GM12878 (cell line): ENCODE measurements around the gene CYSLTR1. TPM values are rescaled to one million over a fixed set of nuclear protein-coding genes. Genes with fewer than 3 reads are reported as not detected.

Source experiments
- ATAC-seq: fragments of 200-7000 bp; cut with Tn5 transposase; 3 replicates; pipeline ENCODE4 v1.9.1; 2020; ENCODE audit warnings: mild to moderate bottlenecking, moderate library complexity
- BruUV-seq: library from RNA; stranded (reverse); fragments of 400-500 nt; replicated peaks from 2 replicates; lab custom pipeline; 2021; lab: Mats Ljungman, UMichigan
- CTCF ChIA-PET: fragments of 300-600 bp; sonication (Branson Sonifier 250); formaldehyde crosslinking; extraction: SDS; loops from one replicate; lab custom pipeline; 2021; ENCODE audit warnings: inconsistent platforms; lab: Yijun Ruan, JAX
- POLR2A ChIA-PET: fragments of 350-600 bp; formaldehyde crosslinking; extraction: SDS; loops from one replicate; lab custom pipeline; 2021; ENCODE audit warnings: inconsistent platforms; lab: Charles Lee
- RAD21 ChIA-PET: fragments of 300-600 bp; sonication (Branson Sonifier 250); formaldehyde crosslinking; loops from one replicate; lab custom pipeline; 2023; ENCODE audit warnings: antibody characterized with exemption; ENCODE audit not compliant: unreplicated experiment; lab: Charles Lee
- SMC1A ChIA-PET: fragments of 300-600 bp; sonication (Branson Sonifier 250); formaldehyde crosslinking; loops from one replicate; lab custom pipeline; 2023; ENCODE audit not compliant: unreplicated experiment, uncharacterized antibody; lab: Charles Lee
- DNase-seq: peaks from one replicate; pipeline ENCODE4 v3.0.0-alpha.2; 2011; ENCODE audit warnings: low read depth, low spot score
- FAIRE-seq: peaks from 3 replicates; lab custom pipeline; 2011; peaks lifted over from hg19 to GRCh38; lab: Jason Lieb, UNC
- H2AFZ ChIP-seq: 2 replicates; pipeline ENCODE4 v1.6.0; 2011; ENCODE audit warnings: low read depth, low read length, control low read depth; ENCODE audit not compliant: control insufficient read depth
- H3K27ac ChIP-seq: 2 replicates; pipeline ENCODE4 v1.5.1; 2011; ENCODE audit warnings: control low read depth; ENCODE audit not compliant: control insufficient read depth, insufficient read depth
- H3K27me3 ChIP-seq, 2 experiments: replicated peaks in 1 of 2; 2 replicates each; pipeline versions ENCODE4 v1.6.0 to v1.6.1; 2011; ENCODE audit warnings: low read length in 1 of 2; ENCODE audit not compliant: control insufficient read depth in 2 of 2, insufficient read depth in 2 of 2
- H3K36me3 ChIP-seq, 2 experiments: 2 replicates each; pipeline ENCODE4 v1.5.1; 2011; ENCODE audit warnings: low read length in 1 of 2; ENCODE audit not compliant: control insufficient read depth in 2 of 2, insufficient read depth in 2 of 2
- H3K4me1 ChIP-seq: 2 replicates; pipeline ENCODE4 v1.6.1; 2011; ENCODE audit warnings: mild to moderate bottlenecking, low read length, moderate library complexity, mixed read lengths; ENCODE audit not compliant: control insufficient read depth, insufficient read depth
- H3K4me2 ChIP-seq: 2 replicates; pipeline ENCODE4 v1.6.0; 2011; ENCODE audit warnings: control low read depth; ENCODE audit not compliant: control insufficient read depth, insufficient read depth
- H3K4me3 ChIP-seq: fragments of 200-600 bp; sonication (generic); 2 replicates; pipeline ENCODE4 v1.5.1; 2016
- H3K79me2 ChIP-seq: 2 replicates; pipeline ENCODE4 v1.6.0; 2011; ENCODE audit warnings: low read length; ENCODE audit not compliant: control insufficient read depth, insufficient read depth
- H3K9ac ChIP-seq: 2 replicates; pipeline ENCODE4 v1.8.0; 2011; ENCODE audit warnings: low read length, control low read depth, mixed read lengths; ENCODE audit not compliant: control insufficient read depth, insufficient read depth
- H3K9me3 ChIP-seq: replicated peaks from 3 replicates; pipeline ENCODE4 v1.5.1; 2011; ENCODE audit warnings: mild to moderate bottlenecking, low read length; ENCODE audit not compliant: control insufficient read depth, insufficient read depth
- H4K20me1 ChIP-seq: 2 replicates; pipeline ENCODE4 v1.6.0; 2011; ENCODE audit not compliant: control insufficient read depth, insufficient read depth
- BRCA1 ChIP-seq: IDR thresholded peaks from 2 replicates; pipeline ENCODE4 v1.6.1; 2011; ENCODE audit warnings: low read depth, low read length, improper control_type of control experiment
- EZH2 ChIP-seq: IDR thresholded peaks from 2 replicates; pipeline ENCODE4 v1.6.1; 2012; ENCODE audit warnings: low read depth, mild to moderate bottlenecking, control low read depth, inconsistent platforms, low read length, borderline replicate concordance; ENCODE audit not compliant: control insufficient read depth
- HDAC2 ChIP-seq: fragments of 200-600 bp; sonication (generic); IDR thresholded peaks from 2 replicates; pipeline ENCODE4 v1.6.1; 2017
- SP1 ChIP-seq: IDR thresholded peaks from one replicate; pipeline ENCODE4 v1.6.1; 2011; ENCODE audit warnings: low read depth, low read length
- YBX1 ChIP-seq: fragments of 450-650 bp; IDR thresholded peaks from 2 replicates; pipeline ENCODE4 v1.6.1; 2016; ENCODE audit warnings: antibody characterized with exemption
- ZBTB33 ChIP-seq: fragments of 450-650 bp; IDR thresholded peaks from 2 replicates; pipeline ENCODE4 v1.6.1; 2017; ENCODE audit warnings: mild to moderate bottlenecking
- ZNF274 ChIP-seq: IDR thresholded peaks from one replicate; pipeline ENCODE4 v1.8.0; 2011; ENCODE audit not compliant: insufficient read length, insufficient read depth
- ZNF384 ChIP-seq: IDR thresholded peaks from 2 replicates; pipeline ENCODE4 v1.6.1; 2012; ENCODE audit warnings: low read depth, mild to moderate bottlenecking, low read length, improper control_type of control experiment, borderline replicate concordance
- in situ Hi-C: fragments of 300-500 bp; cut with MboI; formaldehyde crosslinking; loops from 9 replicates; pipeline ENCODE4 v1.14.3; 2018; ENCODE audit warnings: mixed read lengths
- intact Hi-C: fragments of 100-400 bp; cut with micrococcal nuclease; formaldehyde crosslinking; loops from one replicate; pipeline ENCODE4 v1.14.2; 2022; ENCODE audit not compliant: unreplicated experiment
- polyA plus RNA-seq, 11 experiments: library from polyadenylated mRNA; depleted of rRNA in 4 of 11; unstranded in 6 of 11; stranded (reverse) in 5 of 11; fragments of >200 nt; fragmentation: Nextera tagmentation in 4 of 11; fragmentation: Illumina TruSeq in 1 of 11; extraction: Ambion mirVana in 4 of 11; extraction: Trizol in 1 of 11; gene quantifications; 1 replicate in 1 of 11; 2 replicates in 10 of 11; pipeline versions ENCODE4 v1.2.1 to v1.2.3, GENCODE V29; 2011 to 2016; ENCODE audit warnings: inconsistent platforms in 2 of 11, missing spikeins in 2 of 11, low read depth in 1 of 11
- total RNA-seq, 4 experiments: library from RNA; depleted of rRNA in 3 of 4; stranded (reverse); fragments of >200 nt in 3 of 4; fragmentation: Illumina TruSeq in 1 of 4; extraction: Trizol in 1 of 4; gene quantifications; 2 replicates each; pipeline versions ENCODE4 v1.2.1 to v1.2.3, GENCODE V29; 2013 to 2021

CYSLTR1 gene
- total and polyA plus RNA-seq, 10 of the 15 experiments (the other 5 are each of a cell fraction or from before 2014, with no cell fraction given) = 13.7 to 42.0 (median 24.0) TPM

GRCh38 chrX:78313526-78313925 lies 13.9 kb downstream of the CYSLTR1 start (continued):
- TF ChIP-seq YBX1 (no peak), HDAC2 (no peak)

GRCh38 chrX:78307665-78308064 lies 19.7 kb downstream of the CYSLTR1 start:
- Histone ChIP-seq H3K9ac (no peak overlapping the region), H3K4me1 (no peaks in the 10 kb centered on the region), H3K79me2 (no peaks in the 10 kb centered on the region), H3K27me3 (no peaks in the 10 kb centered on the region), H2AFZ (no peak overlapping the region), H4K20me1 (no peaks in the 10 kb centered on the region), H3K27ac (no peak overlapping the region), H3K36me3 (no peaks in the 10 kb centered on the region), H3K4me2 (no peak overlapping the region), H3K4me3 (no peak overlapping the region), H3K9me3 (no peaks in the 10 kb centered on the region; the same call in 2 of the 3 replicates)
- RAD21 ChIA-PET = no interaction called here
- no peak for DNase-seq
- no peak for ATAC-seq
- no peak for FAIRE-seq
- in situ Hi-C loops = no loop called here
- POLR2A ChIA-PET = no interaction called here
- no TSS peak for BruUV-seq
- intact Hi-C loops = no loop called here
- SMC1A ChIA-PET = no interaction called here
- TF ChIP-seq EZH2 = no peak
- TF ChIP-seq ZBTB33 = no peak
- no peak for TF ChIP-seq ZNF274
- TF ChIP-seq SP1 = no peak
- TF ChIP-seq ZNF384 = no peak
- TF ChIP-seq BRCA1 = no peak
- CTCF ChIA-PET = no interaction called here
